Spleen (tissue), 11 donors: Measurements from ENCODE around the gene MED13L. TPM values are rescaled to one million over a fixed set of nuclear protein-coding genes. Genes with fewer than 3 reads are reported as not detected.

Source experiments
- DNase-seq: peaks from one replicate; pipeline ENCODE4 v3.0.0-alpha.2; 2020
- H3K27ac ChIP-seq, 8 donors: fragments of 200-600 bp; sonication (generic) in 7 of 8; 1 replicate in 4 of 8; 2 replicates in 4 of 8; pipeline versions ENCODE4 v1.5.0 to v1.8.0; 2016 to 2021; ENCODE audit warnings: inconsistent platforms in 4 of 8, mild to moderate bottlenecking in 4 of 8, moderate library complexity in 1 of 8
- H3K27me3 ChIP-seq, 7 donors: fragments of 200-600 bp; sonication (generic) in 6 of 7; replicated peaks in 1 of 7; 1 replicate in 4 of 7; 2 replicates in 3 of 7; pipeline versions ENCODE4 v1.5.0 to v1.8.0; 2016 to 2021; ENCODE audit warnings: inconsistent platforms in 3 of 7, mild to moderate bottlenecking in 1 of 7
- H3K36me3 ChIP-seq, 6 donors: fragments of 200-600 bp; sonication (generic) in 5 of 6; 1 replicate in 4 of 6; 2 replicates in 2 of 6; pipeline versions ENCODE4 v1.5.0 to v1.8.0; 2016 to 2021; ENCODE audit warnings: inconsistent platforms in 2 of 6
- H3K4me1 ChIP-seq, 6 donors: fragments of 200-600 bp; sonication (generic) in 5 of 6; 1 replicate in 3 of 6; 2 replicates in 3 of 6; pipeline versions ENCODE4 v1.5.0 to v1.8.0; 2016 to 2021; ENCODE audit warnings: inconsistent platforms in 3 of 6
- H3K4me3 ChIP-seq, 8 donors: fragments of 200-600 bp; sonication (generic) in 7 of 8; 1 replicate in 4 of 8; 2 replicates in 4 of 8; pipeline versions ENCODE4 v1.5.0 to v1.8.0; 2016 to 2021; ENCODE audit warnings: inconsistent platforms in 4 of 8, mild to moderate bottlenecking in 4 of 8, moderate library complexity in 2 of 8
- H3K9me3 ChIP-seq, 8 donors: fragments of 200-600 bp; sonication (generic) in 7 of 8; 1 replicate in 4 of 8; 2 replicates in 4 of 8; pipeline versions ENCODE4 v1.5.0 to v1.8.0; 2016 to 2021; ENCODE audit warnings: inconsistent platforms in 4 of 8
- POLR2A ChIP-seq, 3 donors: fragments of 450-650 bp; IDR thresholded peaks; one replicate each; pipeline ENCODE4 v1.5.1; 2017; ENCODE audit warnings: antibody characterized with exemption in 3 of 3, mild to moderate bottlenecking in 1 of 3
- POLR2AphosphoS5 ChIP-seq, 3 donors: sonication (generic); formaldehyde crosslinking; IDR thresholded peaks; one replicate each; pipeline ENCODE4 v1.5.1; 2017; ENCODE audit warnings: antibody characterized with exemption in 3 of 3
- WGBS, 5 donors: extraction: QIAGEN DNeasy Blood & Tissue Kit in 3 of 5; methylation state at CpG; one replicate each; pipeline versions ENCODE4 v1.1.5 to v1.1.7; 2013 to 2018; 5-methylcytosine and 5-hydroxymethylcytosine counted together
- intact Hi-C: fragments of 100-400 bp; cut with DNase I; formaldehyde crosslinking; loops from one replicate; pipeline ENCODE4 v1.15.0; 2023; ENCODE audit warnings: low total_unique reads
- polyA plus RNA-seq, 3 donors: library from polyadenylated mRNA; stranded (reverse); fragments of 200-250 nt; gene quantifications; one replicate each; pipeline ENCODE4 v1.2.1, GENCODE V29; 2013
- total RNA-seq, 7 donors: library from RNA; depleted of rRNA in 3 of 7; stranded (reverse); fragments of >200 nt in 3 of 7; fragmentation: NEBNext Ultra II Directional in 4 of 7; extraction: Animal tissue kit (Norgen Biotek cat#: 25700) in 4 of 7; gene quantifications; one replicate each; pipeline versions ENCODE4 v1.1.0 to v1.2.1, GENCODE V29; 2016 to 2021
- TF ChIP-seq, protein P1 (sequence below), 11 experiments: fragments of 200-600 bp in 7 of 11; fragments of 450-650 bp in 4 of 11; sonication (generic) in 4 of 11; IDR thresholded peaks in 8 of 11; conservative IDR thresholded peaks in 3 of 11; 1 replicate in 7 of 11; 2 replicates in 4 of 11; pipeline versions ENCODE4 v1.4.0 to v1.8.0; 2016 to 2021; ENCODE audit warnings: antibody characterized with exemption in 11 of 11, inconsistent platforms in 4 of 11, mild to moderate bottlenecking in 1 of 11
- donor health status: healthy with polysubstance abuse.
- donor health status: DM: no; HTN: no; CAD: no; lungs with moderate emphysema.
- donor health status: DM: no; HTN: no; CAD: no.
- donor health status: Bipolar disorder and iron deficiency.
- donor health status: healthy.
- donor health status: DM: no; HTN: no; CAD: no.
- donor health status: DM: yes; HTN: yes; CAD: no.

The MED13L gene
- total and polyA plus RNA-seq, 10 donors: 13.4 to 255 (median 185) TPM

GRCh38 chr12:116323406-116324386, 46.2 kb upstream of the MED13L start:
- Histone ChIP-seq H3K9me3 (no peaks in the 10 kb centered on the region), H3K27me3 (no peaks in the 10 kb centered on the region), H3K4me1 (peaks cover 14 to 53% (median 37%) of the 10 kb centered on the region in 6 donors), H3K4me3 (no peak overlapping the region), H3K27ac (peak overlapping the region; percentile 6 to 85 (median 81)), H3K36me3 (no peaks in the 10 kb centered on the region)
- intact Hi-C loops: no loop called here
- DNase-seq: no peak
- TF ChIP-seq POLR2A (IDR thresholded peaks at IDR 0.05) (no peak), POLR2AphosphoS5 (IDR thresholded peaks at IDR 0.05) (no peak)
- TF ChIP-seq, protein P1, sequence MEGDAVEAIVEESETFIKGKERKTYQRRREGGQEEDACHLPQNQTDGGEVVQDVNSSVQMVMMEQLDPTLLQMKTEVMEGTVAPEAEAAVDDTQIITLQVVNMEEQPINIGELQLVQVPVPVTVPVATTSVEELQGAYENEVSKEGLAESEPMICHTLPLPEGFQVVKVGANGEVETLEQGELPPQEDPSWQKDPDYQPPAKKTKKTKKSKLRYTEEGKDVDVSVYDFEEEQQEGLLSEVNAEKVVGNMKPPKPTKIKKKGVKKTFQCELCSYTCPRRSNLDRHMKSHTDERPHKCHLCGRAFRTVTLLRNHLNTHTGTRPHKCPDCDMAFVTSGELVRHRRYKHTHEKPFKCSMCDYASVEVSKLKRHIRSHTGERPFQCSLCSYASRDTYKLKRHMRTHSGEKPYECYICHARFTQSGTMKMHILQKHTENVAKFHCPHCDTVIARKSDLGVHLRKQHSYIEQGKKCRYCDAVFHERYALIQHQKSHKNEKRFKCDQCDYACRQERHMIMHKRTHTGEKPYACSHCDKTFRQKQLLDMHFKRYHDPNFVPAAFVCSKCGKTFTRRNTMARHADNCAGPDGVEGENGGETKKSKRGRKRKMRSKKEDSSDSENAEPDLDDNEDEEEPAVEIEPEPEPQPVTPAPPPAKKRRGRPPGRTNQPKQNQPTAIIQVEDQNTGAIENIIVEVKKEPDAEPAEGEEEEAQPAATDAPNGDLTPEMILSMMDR (IDR thresholded peaks at IDR 0.05 in 8 of 11, conservative IDR thresholded peaks at IDR 0.05 in 3 of 11): no peak
- 70 to 87% (median 77%) methylated on average over 10 of the region's 10 CpGs for WGBS, 5 donors

- TF ChIP-seq POLR2AphosphoS5 (IDR thresholded peaks at IDR 0.05) (no peak), POLR2A (IDR thresholded peaks at IDR 0.05) (no peak)
- TF ChIP-seq, protein P1 (IDR thresholded peaks at IDR 0.05 in 8 of 11, conservative IDR thresholded peaks at IDR 0.05 in 3 of 11): no peak
- Histone ChIP-seq H3K27ac (no peak overlapping the region), H3K4me3 (no peak overlapping the region), H3K36me3 (no peaks in the 10 kb centered on the region), H3K4me1 (peaks cover 14 to 61% (median 37%) of the 10 kb centered on the region in 6 donors), H3K27me3 (no peaks in the 10 kb centered on the region), H3K9me3 (no peaks in the 10 kb centered on the region)
- DNase-seq: no peak
- WGBS, 5 donors: 89 to 98% (median 90%) methylated on average over 6 of the region's 6 CpGs
- intact Hi-C loops: no loop called here
Measured at GRCh38 chr12:116321913-116322312, 44.4 kb upstream of the MED13L start.

- no peak for DNase-seq
- 59 to 76% (median 68%) methylated on average over 2 of the region's 2 CpGs for WGBS, 5 donors
- intact Hi-C loops: no loop called here
- H3K27ac ChIP-seq: peak overlapping the region in 1 of 8 donors; percentile 38
- H3K36me3 ChIP-seq: no peaks in the 10 kb centered on the region
- H3K4me3 ChIP-seq: no peak overlapping the region
- H3K9me3 ChIP-seq: no peaks in the 10 kb centered on the region
- H3K4me1 ChIP-seq: peaks cover 14 to 60% (median 37%) of the 10 kb centered on the region in 6 donors
- no peak for TF ChIP-seq POLR2A (IDR thresholded peaks at IDR 0.05)
- TF ChIP-seq, protein P1 (IDR thresholded peaks at IDR 0.05 in 8 of 11, conservative IDR thresholded peaks at IDR 0.05 in 3 of 11): no peak
- no peak for TF ChIP-seq POLR2AphosphoS5 (IDR thresholded peaks at IDR 0.05)
- H3K27me3 ChIP-seq: no peaks in the 10 kb centered on the region
Measured at GRCh38 chr12:116320791-116321217, 43.3 kb upstream of the MED13L start.
